GM23338 (cell line): ENCODE measurements around the gene CRTC1. TPM values are rescaled to one million over a fixed set of nuclear protein-coding genes. Genes with fewer than 3 reads are reported as not detected.

Source experiments
- ATAC-seq: fragments of 200-7000 bp; cut with Tn5 transposase; 3 replicates; pipeline ENCODE4 v1.9.1; 2020
- DNase-seq: peaks from one replicate; pipeline ENCODE4 v3.0.0-alpha.2; 2015; ENCODE audit warnings: low spot score
- H2AFZ ChIP-seq: fragments of 200-600 bp; sonication (generic); 2 replicates; pipeline ENCODE4 v1.8.0; 2016; ENCODE audit warnings: antibody characterized with exemption, mild to moderate bottlenecking, moderate library complexity
- H3F3A ChIP-seq: fragments of 200-600 bp; sonication (generic); replicated peaks from 2 replicates; pipeline ENCODE4 v1.8.0; 2017; ENCODE audit warnings: antibody characterized with exemption, mixed run types, low read depth
- H3K27ac ChIP-seq: fragments of 200-600 bp; sonication (generic); 2 replicates; pipeline ENCODE4 v1.6.1; 2016; ENCODE audit warnings: low read depth
- H3K27me3 ChIP-seq: fragments of 200-600 bp; sonication (generic); 2 replicates; pipeline ENCODE4 v1.8.0; 2016; ENCODE audit warnings: mild to moderate bottlenecking, mixed run types, moderate library complexity; ENCODE audit not compliant: insufficient read depth
- H3K36me3 ChIP-seq: fragments of 200-600 bp; sonication (generic); 2 replicates; pipeline ENCODE4 v1.8.0; 2016; ENCODE audit warnings: mild to moderate bottlenecking; ENCODE audit not compliant: insufficient read depth
- H3K4me1 ChIP-seq: fragments of 200-600 bp; sonication (generic); 2 replicates; pipeline ENCODE4 v1.8.0; 2016; ENCODE audit warnings: mild to moderate bottlenecking, moderate library complexity; ENCODE audit not compliant: insufficient read depth
- H3K4me2 ChIP-seq: fragments of 200-600 bp; sonication (generic); 2 replicates; pipeline ENCODE4 v1.7.1; 2017; ENCODE audit warnings: mixed run types
- H3K4me3 ChIP-seq: fragments of 200-600 bp; sonication (generic); 2 replicates; pipeline ENCODE4 v1.6.1; 2016; ENCODE audit warnings: mixed run types
- H3K79me2 ChIP-seq: fragments of 200-600 bp; sonication (generic); replicated peaks from 2 replicates; pipeline ENCODE4 v1.8.0; 2017; ENCODE audit warnings: mild to moderate bottlenecking; ENCODE audit not compliant: insufficient read depth
- H3K9me2 ChIP-seq: fragments of 200-600 bp; sonication (generic); 2 replicates; pipeline ENCODE4 v1.8.0; 2017; ENCODE audit not compliant: insufficient read depth
- H4K20me1 ChIP-seq: fragments of 200-600 bp; sonication (generic); replicated peaks from 2 replicates; pipeline ENCODE4 v1.8.0; 2017; ENCODE audit warnings: mild to moderate bottlenecking; ENCODE audit not compliant: insufficient read depth
- H3K27ac Mint-ChIP-seq: 2 replicates; pipeline ENCODE4 v1.8.0; 2020; ENCODE audit warnings: inconsistent platforms, mild to moderate bottlenecking, moderate library complexity, mixed read lengths
- H3K27me3 Mint-ChIP-seq: 3 replicates; pipeline ENCODE4 v1.8.0; 2022; ENCODE audit warnings: low read depth, mild to moderate bottlenecking, moderate library complexity, mixed read lengths, inconsistent platforms; ENCODE audit not compliant: insufficient read depth, poor library complexity
- H3K36me3 Mint-ChIP-seq: 3 replicates; pipeline ENCODE4 v1.8.0; 2021; ENCODE audit warnings: low read depth, mild to moderate bottlenecking, inconsistent platforms, moderate library complexity, mixed read lengths
- H3K4me1 Mint-ChIP-seq: 3 replicates; pipeline ENCODE4 v1.8.0; 2020; ENCODE audit warnings: mild to moderate bottlenecking, inconsistent platforms, mixed read lengths
- H3K4me3 Mint-ChIP-seq: 3 replicates; pipeline ENCODE4 v1.8.0; 2021; ENCODE audit warnings: moderate library complexity, mild to moderate bottlenecking, inconsistent platforms, mixed read lengths
- H3K9me3 Mint-ChIP-seq: 3 replicates; pipeline ENCODE4 v1.8.0; 2020; ENCODE audit warnings: moderate library complexity, mild to moderate bottlenecking, inconsistent platforms, mixed read lengths
- EZH2 ChIP-seq: fragments of 200-600 bp; sonication (generic); IDR thresholded peaks from one replicate; pipeline ENCODE4 v1.8.0; 2017; ENCODE audit warnings: antibody characterized with exemption, mild to moderate bottlenecking, low read depth; ENCODE audit not compliant: unreplicated experiment
- EZH2phosphoT487 ChIP-seq: fragments of 200-600 bp; sonication (generic); IDR thresholded peaks from one replicate; pipeline ENCODE4 v1.8.1; 2018; ENCODE audit warnings: antibody characterized with exemption; ENCODE audit not compliant: unreplicated experiment
- JUNB ChIP-seq: IDR thresholded peaks from one replicate; pipeline ENCODE4 v1.6.1; 2016; ENCODE audit warnings: antibody characterized with exemption; ENCODE audit not compliant: unreplicated experiment
- ZNF114 ChIP-seq: fragments of 250-450 bp; sonication (Bioruptor Pico); IDR thresholded peaks from 2 replicates; pipeline ENCODE4 v1.5.0; 2020; ENCODE audit warnings: mild to moderate bottlenecking, moderate library complexity
- ZNF331 ChIP-seq: fragments of 250-450 bp; sonication (Bioruptor Pico); IDR thresholded peaks from 2 replicates; pipeline ENCODE4 v1.5.0; 2020; ENCODE audit warnings: low read depth, mild to moderate bottlenecking, moderate library complexity
- polyA plus RNA-seq: library from polyadenylated mRNA; unstranded; fragments of >200 nt; fragmentation: Nextera tagmentation; extraction: Ambion mirVana; gene quantifications from 2 replicates; pipeline ENCODE4 v1.2.1, GENCODE V29; 2016
- total RNA-seq: library from RNA; depleted of rRNA; stranded (reverse); fragments of >200 nt; shearing (Covaris generic); gene quantifications from 2 replicates; pipeline ENCODE4 v1.2.3, GENCODE V29; 2014
- TF ChIP-seq, protein P1 (sequence below), 2 experiments: fragments of 200-600 bp in 1 of 2; sonication (generic) in 1 of 2; conservative IDR thresholded peaks; 2 replicates each; pipeline versions ENCODE4 v1.5.1 to v1.6.1; 2016 to 2017; ENCODE audit warnings: antibody characterized with exemption in 2 of 2, low read depth in 2 of 2, mild to moderate bottlenecking in 2 of 2, moderate library complexity in 1 of 2
- TF ChIP-seq, protein P2 (sequence below): IDR thresholded peaks from one replicate; pipeline ENCODE4 v1.6.1; 2018; ENCODE audit warnings: antibody characterized with exemption; ENCODE audit not compliant: unreplicated experiment
- TF ChIP-seq, protein P3 (sequence below): fragments of 250-450 bp; sonication (Bioruptor Pico); IDR thresholded peaks from 2 replicates; pipeline ENCODE4 v1.5.0; 2020; ENCODE audit warnings: mild to moderate bottlenecking, moderate library complexity
- TF ChIP-seq, protein P4 (sequence below): IDR thresholded peaks from 2 replicates; pipeline ENCODE4 v1.6.1; 2016; ENCODE audit warnings: antibody characterized with exemption

CRTC1 gene
- total and polyA plus RNA-seq, 2 experiments from 2014 or later: 5.4 to 8.4 TPM

DNA sequence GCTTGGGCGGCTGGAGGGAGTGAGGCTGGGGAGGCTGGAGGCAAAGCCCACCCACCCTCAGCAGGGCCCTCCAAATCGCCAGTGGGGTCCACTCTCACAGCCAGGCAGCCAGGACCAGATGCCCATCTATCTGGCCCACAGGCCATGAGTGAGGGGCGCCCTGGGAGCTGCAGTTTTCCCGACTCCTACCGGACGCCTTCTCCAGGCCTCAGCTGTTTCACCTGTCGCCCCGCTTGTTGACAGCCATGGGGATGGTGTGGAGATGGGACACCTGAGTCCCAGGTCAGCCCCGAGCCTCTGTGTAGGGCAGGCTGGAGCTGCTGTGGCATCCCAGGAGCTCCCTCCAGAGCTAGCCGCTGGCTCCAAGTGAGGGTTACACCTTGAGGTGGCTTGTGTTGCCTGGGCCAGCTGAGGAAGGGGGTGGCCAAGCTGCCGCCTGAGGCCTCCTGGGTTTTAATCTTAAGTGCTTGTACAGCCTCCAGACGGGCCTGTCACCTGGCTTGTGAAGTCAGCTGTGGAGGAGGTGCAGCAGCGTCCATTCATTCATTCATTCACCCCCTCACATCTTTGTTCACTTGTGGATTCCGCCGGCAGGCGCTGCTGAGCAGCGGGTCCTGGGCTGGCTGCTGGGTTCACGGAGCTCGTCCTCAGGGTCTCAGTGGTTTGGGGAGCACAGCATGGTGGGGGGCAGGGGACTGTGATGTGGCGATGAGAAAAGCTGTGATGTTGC lies 55.6 kb downstream of the CRTC1 start:
- Histone ChIP-seq H4K20me1 (no peaks in the 10 kb centered on the region; the same call in 1 of the 2 replicates), H3K79me2 (no peaks in the 10 kb centered on the region)
- DNase-seq: no peak

More for the DNA sequence above, 55.6 kb downstream of the CRTC1 start:
- Histone ChIP-seq H3K4me1 (no peaks in the 10 kb centered on the region), H3K4me3 (no peak overlapping the region), H2AFZ (no peak overlapping the region), H3K27ac (no peak overlapping the region), H3K27me3 (no peaks in the 10 kb centered on the region), H3K4me2 (no peak overlapping the region), H3K36me3 (no peaks in the 10 kb centered on the region), H3F3A (no peaks in the 10 kb centered on the region), H3K9me2 (no peaks in the 10 kb centered on the region)
- no peak overlapping the region for H3K27ac Mint-ChIP-seq
- no peaks in the 10 kb centered on the region for H3K9me3 Mint-ChIP-seq
- H3K27me3 Mint-ChIP-seq: peaks cover 3% of the 10 kb centered on the region
- no peaks in the 10 kb centered on the region for H3K36me3 Mint-ChIP-seq
- TF ChIP-seq JUNB (no peak), EZH2 (no peak), EZH2phosphoT487 (no peak), ZNF114 (no peak), ZNF331 (no peak)
- TF ChIP-seq, protein P1, sequence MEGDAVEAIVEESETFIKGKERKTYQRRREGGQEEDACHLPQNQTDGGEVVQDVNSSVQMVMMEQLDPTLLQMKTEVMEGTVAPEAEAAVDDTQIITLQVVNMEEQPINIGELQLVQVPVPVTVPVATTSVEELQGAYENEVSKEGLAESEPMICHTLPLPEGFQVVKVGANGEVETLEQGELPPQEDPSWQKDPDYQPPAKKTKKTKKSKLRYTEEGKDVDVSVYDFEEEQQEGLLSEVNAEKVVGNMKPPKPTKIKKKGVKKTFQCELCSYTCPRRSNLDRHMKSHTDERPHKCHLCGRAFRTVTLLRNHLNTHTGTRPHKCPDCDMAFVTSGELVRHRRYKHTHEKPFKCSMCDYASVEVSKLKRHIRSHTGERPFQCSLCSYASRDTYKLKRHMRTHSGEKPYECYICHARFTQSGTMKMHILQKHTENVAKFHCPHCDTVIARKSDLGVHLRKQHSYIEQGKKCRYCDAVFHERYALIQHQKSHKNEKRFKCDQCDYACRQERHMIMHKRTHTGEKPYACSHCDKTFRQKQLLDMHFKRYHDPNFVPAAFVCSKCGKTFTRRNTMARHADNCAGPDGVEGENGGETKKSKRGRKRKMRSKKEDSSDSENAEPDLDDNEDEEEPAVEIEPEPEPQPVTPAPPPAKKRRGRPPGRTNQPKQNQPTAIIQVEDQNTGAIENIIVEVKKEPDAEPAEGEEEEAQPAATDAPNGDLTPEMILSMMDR (conservative IDR thresholded peaks at IDR 0.05; ENCODE audit: low read depth in 2 of 2): no peak
- TF ChIP-seq, protein P2, sequence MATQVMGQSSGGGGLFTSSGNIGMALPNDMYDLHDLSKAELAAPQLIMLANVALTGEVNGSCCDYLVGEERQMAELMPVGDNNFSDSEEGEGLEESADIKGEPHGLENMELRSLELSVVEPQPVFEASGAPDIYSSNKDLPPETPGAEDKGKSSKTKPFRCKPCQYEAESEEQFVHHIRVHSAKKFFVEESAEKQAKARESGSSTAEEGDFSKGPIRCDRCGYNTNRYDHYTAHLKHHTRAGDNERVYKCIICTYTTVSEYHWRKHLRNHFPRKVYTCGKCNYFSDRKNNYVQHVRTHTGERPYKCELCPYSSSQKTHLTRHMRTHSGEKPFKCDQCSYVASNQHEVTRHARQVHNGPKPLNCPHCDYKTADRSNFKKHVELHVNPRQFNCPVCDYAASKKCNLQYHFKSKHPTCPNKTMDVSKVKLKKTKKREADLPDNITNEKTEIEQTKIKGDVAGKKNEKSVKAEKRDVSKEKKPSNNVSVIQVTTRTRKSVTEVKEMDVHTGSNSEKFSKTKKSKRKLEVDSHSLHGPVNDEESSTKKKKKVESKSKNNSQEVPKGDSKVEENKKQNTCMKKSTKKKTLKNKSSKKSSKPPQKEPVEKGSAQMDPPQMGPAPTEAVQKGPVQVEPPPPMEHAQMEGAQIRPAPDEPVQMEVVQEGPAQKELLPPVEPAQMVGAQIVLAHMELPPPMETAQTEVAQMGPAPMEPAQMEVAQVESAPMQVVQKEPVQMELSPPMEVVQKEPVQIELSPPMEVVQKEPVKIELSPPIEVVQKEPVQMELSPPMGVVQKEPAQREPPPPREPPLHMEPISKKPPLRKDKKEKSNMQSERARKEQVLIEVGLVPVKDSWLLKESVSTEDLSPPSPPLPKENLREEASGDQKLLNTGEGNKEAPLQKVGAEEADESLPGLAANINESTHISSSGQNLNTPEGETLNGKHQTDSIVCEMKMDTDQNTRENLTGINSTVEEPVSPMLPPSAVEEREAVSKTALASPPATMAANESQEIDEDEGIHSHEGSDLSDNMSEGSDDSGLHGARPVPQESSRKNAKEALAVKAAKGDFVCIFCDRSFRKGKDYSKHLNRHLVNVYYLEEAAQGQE: no peak
- TF ChIP-seq, protein P3, sequence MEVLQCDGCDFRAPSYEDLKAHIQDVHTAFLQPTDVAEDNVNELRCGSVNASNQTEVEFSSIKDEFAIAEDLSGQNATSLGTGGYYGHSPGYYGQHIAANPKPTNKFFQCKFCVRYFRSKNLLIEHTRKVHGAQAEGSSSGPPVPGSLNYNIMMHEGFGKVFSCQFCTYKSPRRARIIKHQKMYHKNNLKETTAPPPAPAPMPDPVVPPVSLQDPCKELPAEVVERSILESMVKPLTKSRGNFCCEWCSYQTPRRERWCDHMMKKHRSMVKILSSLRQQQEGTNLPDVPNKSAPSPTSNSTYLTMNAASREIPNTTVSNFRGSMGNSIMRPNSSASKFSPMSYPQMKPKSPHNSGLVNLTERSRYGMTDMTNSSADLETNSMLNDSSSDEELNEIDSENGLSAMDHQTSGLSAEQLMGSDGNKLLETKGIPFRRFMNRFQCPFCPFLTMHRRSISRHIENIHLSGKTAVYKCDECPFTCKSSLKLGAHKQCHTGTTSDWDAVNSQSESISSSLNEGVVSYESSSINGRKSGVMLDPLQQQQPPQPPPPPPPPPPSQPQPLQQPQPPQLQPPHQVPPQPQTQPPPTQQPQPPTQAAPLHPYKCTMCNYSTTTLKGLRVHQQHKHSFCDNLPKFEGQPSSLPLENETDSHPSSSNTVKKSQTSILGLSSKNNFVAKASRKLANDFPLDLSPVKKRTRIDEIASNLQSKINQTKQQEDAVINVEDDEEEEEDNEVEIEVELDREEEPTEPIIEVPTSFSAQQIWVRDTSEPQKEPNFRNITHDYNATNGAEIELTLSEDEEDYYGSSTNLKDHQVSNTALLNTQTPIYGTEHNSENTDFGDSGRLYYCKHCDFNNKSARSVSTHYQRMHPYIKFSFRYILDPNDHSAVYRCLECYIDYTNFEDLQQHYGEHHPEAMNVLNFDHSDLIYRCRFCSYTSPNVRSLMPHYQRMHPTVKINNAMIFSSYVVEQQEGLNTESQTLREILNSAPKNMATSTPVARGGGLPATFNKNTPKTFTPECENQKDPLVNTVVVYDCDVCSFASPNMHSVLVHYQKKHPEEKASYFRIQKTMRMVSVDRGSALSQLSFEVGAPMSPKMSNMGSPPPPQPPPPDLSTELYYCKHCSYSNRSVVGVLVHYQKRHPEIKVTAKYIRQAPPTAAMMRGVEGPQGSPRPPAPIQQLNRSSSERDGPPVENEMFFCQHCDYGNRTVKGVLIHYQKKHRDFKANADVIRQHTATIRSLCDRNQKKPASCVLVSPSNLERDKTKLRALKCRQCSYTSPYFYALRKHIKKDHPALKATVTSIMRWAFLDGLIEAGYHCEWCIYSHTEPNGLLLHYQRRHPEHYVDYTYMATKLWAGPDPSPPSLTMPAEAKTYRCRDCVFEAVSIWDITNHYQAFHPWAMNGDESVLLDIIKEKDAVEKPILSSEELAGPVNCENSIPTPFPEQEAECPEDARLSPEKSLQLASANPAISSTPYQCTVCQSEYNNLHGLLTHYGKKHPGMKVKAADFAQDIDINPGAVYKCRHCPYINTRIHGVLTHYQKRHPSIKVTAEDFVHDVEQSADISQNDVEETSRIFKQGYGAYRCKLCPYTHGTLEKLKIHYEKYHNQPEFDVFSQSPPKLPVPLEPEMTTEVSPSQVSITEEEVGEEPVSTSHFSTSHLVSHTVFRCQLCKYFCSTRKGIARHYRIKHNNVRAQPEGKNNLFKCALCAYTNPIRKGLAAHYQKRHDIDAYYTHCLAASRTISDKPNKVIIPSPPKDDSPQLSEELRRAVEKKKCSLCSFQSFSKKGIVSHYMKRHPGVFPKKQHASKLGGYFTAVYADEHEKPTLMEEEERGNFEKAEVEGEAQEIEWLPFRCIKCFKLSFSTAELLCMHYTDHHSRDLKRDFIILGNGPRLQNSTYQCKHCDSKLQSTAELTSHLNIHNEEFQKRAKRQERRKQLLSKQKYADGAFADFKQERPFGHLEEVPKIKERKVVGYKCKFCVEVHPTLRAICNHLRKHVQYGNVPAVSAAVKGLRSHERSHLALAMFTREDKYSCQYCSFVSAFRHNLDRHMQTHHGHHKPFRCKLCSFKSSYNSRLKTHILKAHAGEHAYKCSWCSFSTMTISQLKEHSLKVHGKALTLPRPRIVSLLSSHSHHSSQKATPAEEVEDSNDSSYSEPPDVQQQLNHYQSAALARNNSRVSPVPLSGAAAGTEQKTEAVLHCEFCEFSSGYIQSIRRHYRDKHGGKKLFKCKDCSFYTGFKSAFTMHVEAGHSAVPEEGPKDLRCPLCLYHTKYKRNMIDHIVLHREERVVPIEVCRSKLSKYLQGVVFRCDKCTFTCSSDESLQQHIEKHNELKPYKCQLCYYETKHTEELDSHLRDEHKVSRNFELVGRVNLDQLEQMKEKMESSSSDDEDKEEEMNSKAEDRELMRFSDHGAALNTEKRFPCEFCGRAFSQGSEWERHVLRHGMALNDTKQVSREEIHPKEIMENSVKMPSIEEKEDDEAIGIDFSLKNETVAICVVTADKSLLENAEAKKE (CRISPR knock-in tag): no peak
- TF ChIP-seq, protein P4, sequence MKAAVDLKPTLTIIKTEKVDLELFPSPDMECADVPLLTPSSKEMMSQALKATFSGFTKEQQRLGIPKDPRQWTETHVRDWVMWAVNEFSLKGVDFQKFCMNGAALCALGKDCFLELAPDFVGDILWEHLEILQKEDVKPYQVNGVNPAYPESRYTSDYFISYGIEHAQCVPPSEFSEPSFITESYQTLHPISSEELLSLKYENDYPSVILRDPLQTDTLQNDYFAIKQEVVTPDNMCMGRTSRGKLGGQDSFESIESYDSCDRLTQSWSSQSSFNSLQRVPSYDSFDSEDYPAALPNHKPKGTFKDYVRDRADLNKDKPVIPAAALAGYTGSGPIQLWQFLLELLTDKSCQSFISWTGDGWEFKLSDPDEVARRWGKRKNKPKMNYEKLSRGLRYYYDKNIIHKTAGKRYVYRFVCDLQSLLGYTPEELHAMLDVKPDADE: no peak
- no peak for ATAC-seq
- H3K4me1 Mint-ChIP-seq: no peaks in the 10 kb centered on the region
- no peak overlapping the region for H3K4me3 Mint-ChIP-seq
